GM23338 (cell line): ENCODE measurements around the gene RBKS.

ENCODE experiments used
- EZH2 ChIP-seq: fragments of 200-600 bp; sonication (generic); IDR thresholded peaks from one replicate; pipeline ENCODE4 v1.8.0; 2017; ENCODE audit warnings: antibody characterized with exemption, mild to moderate bottlenecking, low read depth; ENCODE audit not compliant: unreplicated experiment
- EZH2phosphoT487 ChIP-seq: fragments of 200-600 bp; sonication (generic); IDR thresholded peaks from one replicate; pipeline ENCODE4 v1.8.1; 2018; ENCODE audit warnings: antibody characterized with exemption; ENCODE audit not compliant: unreplicated experiment
- POLR2AphosphoS5 ChIP-seq: IDR thresholded peaks from 2 replicates; pipeline ENCODE4 v1.6.1; 2016; ENCODE audit warnings: antibody characterized with exemption, low read depth
- TF ChIP-seq, protein P1 (sequence below), 2 experiments: fragments of 200-600 bp in 1 of 2; sonication (generic) in 1 of 2; conservative IDR thresholded peaks; 2 replicates each; pipeline versions ENCODE4 v1.5.1 to v1.6.1; 2016 to 2017; ENCODE audit warnings: antibody characterized with exemption in 2 of 2, low read depth in 2 of 2, mild to moderate bottlenecking in 2 of 2, moderate library complexity in 1 of 2

DNA sequence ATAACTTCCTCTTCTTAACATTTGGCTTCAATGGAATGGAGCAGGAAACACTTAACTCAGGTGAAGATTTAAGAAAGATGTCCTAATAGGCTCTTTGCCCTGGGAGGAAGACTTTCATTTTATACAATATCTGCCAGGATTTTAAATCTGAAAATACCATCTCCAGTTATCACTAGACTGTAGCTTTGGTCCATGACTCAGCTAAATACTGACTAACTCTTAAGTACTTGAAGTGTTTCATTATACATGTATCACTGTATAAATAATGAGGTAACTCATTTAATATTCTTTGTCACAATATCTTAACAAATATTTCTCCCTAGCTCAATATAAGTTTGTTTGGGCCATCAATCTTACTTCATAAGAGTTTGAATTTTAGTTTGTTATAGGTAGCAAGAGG is 34.7 kb downstream of the RBKS start:
- no peak for TF ChIP-seq POLR2AphosphoS5
- TF ChIP-seq, protein P1, sequence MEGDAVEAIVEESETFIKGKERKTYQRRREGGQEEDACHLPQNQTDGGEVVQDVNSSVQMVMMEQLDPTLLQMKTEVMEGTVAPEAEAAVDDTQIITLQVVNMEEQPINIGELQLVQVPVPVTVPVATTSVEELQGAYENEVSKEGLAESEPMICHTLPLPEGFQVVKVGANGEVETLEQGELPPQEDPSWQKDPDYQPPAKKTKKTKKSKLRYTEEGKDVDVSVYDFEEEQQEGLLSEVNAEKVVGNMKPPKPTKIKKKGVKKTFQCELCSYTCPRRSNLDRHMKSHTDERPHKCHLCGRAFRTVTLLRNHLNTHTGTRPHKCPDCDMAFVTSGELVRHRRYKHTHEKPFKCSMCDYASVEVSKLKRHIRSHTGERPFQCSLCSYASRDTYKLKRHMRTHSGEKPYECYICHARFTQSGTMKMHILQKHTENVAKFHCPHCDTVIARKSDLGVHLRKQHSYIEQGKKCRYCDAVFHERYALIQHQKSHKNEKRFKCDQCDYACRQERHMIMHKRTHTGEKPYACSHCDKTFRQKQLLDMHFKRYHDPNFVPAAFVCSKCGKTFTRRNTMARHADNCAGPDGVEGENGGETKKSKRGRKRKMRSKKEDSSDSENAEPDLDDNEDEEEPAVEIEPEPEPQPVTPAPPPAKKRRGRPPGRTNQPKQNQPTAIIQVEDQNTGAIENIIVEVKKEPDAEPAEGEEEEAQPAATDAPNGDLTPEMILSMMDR (conservative IDR thresholded peaks at IDR 0.05; ENCODE audit: low read depth in 2 of 2): no peak
- TF ChIP-seq EZH2: no peak
- TF ChIP-seq EZH2phosphoT487: no peak
